Activated B cell treated with CpG ODN at 0.5 μM for 24 hours (primary cell): ENCODE measurements around the gene SYNPR. TPM values are rescaled to one million over a fixed set of nuclear protein-coding genes. Genes with fewer than 3 reads are reported as not detected.

ENCODE experiments used
- ATAC-seq: fragments of 200-7000 bp; cut with Tn5 transposase; one replicate; pipeline ENCODE4 v1.10.0; 2021; ENCODE audit warnings: low read depth, mild to moderate bottlenecking, moderate library complexity
- CTCF ChIA-PET: fragments of 350-600 bp; sonication (Branson Sonifier 250); formaldehyde crosslinking; loops from one replicate; lab custom pipeline; 2021; ENCODE audit warnings: antibody characterized with exemption; lab: Charles Lee
- POLR2A ChIA-PET: fragments of 350-600 bp; sonication (Branson Sonifier 250); formaldehyde crosslinking; loops from one replicate; lab custom pipeline; 2021; ENCODE audit warnings: antibody characterized with exemption; lab: Charles Lee
- DNase-seq: peaks from one replicate; pipeline ENCODE4 v3.0.0; 2022
- H3K27ac Mint-ChIP-seq: one replicate; pipeline ENCODE4 v1.8.0; 2020; ENCODE audit warnings: mixed read lengths
- H3K27me3 Mint-ChIP-seq: one replicate; pipeline ENCODE4 v1.8.0; 2021; ENCODE audit warnings: mixed read lengths
- H3K36me3 Mint-ChIP-seq: one replicate; pipeline ENCODE4 v1.8.0; 2021; ENCODE audit warnings: low read depth, mixed read lengths
- H3K4me1 Mint-ChIP-seq: one replicate; pipeline ENCODE4 v1.8.0; 2021; ENCODE audit warnings: mixed read lengths
- H3K4me3 Mint-ChIP-seq: one replicate; pipeline ENCODE4 v1.8.0; 2020; ENCODE audit warnings: mild to moderate bottlenecking, mixed read lengths
- H3K9me3 Mint-ChIP-seq: one replicate; pipeline ENCODE4 v1.8.0; 2020; ENCODE audit warnings: mixed read lengths
- intact Hi-C: fragments of 100-400 bp; cut with micrococcal nuclease; formaldehyde crosslinking; loops from one replicate; pipeline ENCODE4 v1.15.1; 2024
- total RNA-seq: library from RNA; stranded (reverse); gene quantifications from 2 replicates; pipeline ENCODE4 v1.2.3, GENCODE V29; 2022
- TF ChIP-seq, protein P1 (sequence below): fragments of 200-600 bp; IDR thresholded peaks from one replicate; pipeline ENCODE4 v1.8.0; 2022; ENCODE audit warnings: antibody characterized with exemption, mild to moderate bottlenecking

Gene SYNPR
- total RNA-seq, 1 donor from 2014 or later: not detected

GRCh38 chr3:63395960-63396359, 117.9 kb downstream of the SYNPR start:
- H3K27me3 Mint-ChIP-seq: no peaks in the 10 kb centered on the region
- POLR2A ChIA-PET: no interaction called here
- no peak for DNase-seq
- H3K4me3 Mint-ChIP-seq: no peak overlapping the region
- no peak for ATAC-seq
- no peaks in the 10 kb centered on the region for H3K4me1 Mint-ChIP-seq
- CTCF ChIA-PET: no interaction called here
- no peaks in the 10 kb centered on the region for H3K36me3 Mint-ChIP-seq
- TF ChIP-seq, protein P1, sequence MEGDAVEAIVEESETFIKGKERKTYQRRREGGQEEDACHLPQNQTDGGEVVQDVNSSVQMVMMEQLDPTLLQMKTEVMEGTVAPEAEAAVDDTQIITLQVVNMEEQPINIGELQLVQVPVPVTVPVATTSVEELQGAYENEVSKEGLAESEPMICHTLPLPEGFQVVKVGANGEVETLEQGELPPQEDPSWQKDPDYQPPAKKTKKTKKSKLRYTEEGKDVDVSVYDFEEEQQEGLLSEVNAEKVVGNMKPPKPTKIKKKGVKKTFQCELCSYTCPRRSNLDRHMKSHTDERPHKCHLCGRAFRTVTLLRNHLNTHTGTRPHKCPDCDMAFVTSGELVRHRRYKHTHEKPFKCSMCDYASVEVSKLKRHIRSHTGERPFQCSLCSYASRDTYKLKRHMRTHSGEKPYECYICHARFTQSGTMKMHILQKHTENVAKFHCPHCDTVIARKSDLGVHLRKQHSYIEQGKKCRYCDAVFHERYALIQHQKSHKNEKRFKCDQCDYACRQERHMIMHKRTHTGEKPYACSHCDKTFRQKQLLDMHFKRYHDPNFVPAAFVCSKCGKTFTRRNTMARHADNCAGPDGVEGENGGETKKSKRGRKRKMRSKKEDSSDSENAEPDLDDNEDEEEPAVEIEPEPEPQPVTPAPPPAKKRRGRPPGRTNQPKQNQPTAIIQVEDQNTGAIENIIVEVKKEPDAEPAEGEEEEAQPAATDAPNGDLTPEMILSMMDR: no peak
- H3K27ac Mint-ChIP-seq: no peak overlapping the region
- H3K9me3 Mint-ChIP-seq: no peaks in the 10 kb centered on the region
- intact Hi-C loops: no loop called here

- Mint-ChIP-seq H3K4me1 (no peaks in the 10 kb centered on the region), H3K9me3 (peaks cover 3% of the 10 kb centered on the region), H3K27me3 (no peaks in the 10 kb centered on the region), H3K36me3 (no peaks in the 10 kb centered on the region), H3K27ac (no peak overlapping the region), H3K4me3 (no peak overlapping the region)
- TF ChIP-seq, protein P1: no peak
- ChIA-PET CTCF (no interaction called here), POLR2A (no interaction called here)
- intact Hi-C loops: no loop called here
- DNase-seq (no peak), ATAC-seq (no peak)
Measured at GRCh38 chr3:63400246-63400860, 122.2 kb downstream of the SYNPR start.

DNA sequence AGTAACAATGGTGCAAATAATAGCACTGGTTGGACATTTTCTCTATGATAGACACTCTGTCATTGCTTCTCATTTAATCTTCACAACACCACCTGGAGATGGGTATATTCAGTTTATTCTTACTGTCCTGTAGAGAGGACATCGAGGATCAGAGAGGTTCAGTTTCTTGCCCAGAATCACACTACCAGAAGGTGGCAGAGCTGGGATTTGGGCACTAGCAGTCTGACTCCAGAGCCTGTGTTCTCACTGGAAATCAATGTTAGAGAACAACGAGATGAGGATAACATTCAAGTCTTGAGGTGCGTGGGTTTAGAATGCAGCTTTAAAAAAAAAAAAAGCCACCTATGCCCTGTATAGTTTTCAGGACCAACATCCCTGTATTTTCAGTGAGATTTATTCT, 127.8 kb downstream of the SYNPR start:
- no peak overlapping the region for H3K27ac Mint-ChIP-seq
- H3K9me3 Mint-ChIP-seq: peaks cover 3% of the 10 kb centered on the region
- CTCF ChIA-PET: no interaction called here
- no peaks in the 10 kb centered on the region for H3K27me3 Mint-ChIP-seq
- no peak overlapping the region for H3K4me3 Mint-ChIP-seq
- TF ChIP-seq, protein P1: no peak
- no peaks in the 10 kb centered on the region for H3K36me3 Mint-ChIP-seq
- ATAC-seq (no peak), DNase-seq (no peak)
- H3K4me1 Mint-ChIP-seq: no peaks in the 10 kb centered on the region
- POLR2A ChIA-PET: no interaction called here
- intact Hi-C loops: no loop called here

GRCh38 chr3:63413523-63413922, 135.4 kb downstream of the SYNPR start:
- POLR2A ChIA-PET: no interaction called here
- H3K27ac Mint-ChIP-seq: no peak overlapping the region
- H3K4me3 Mint-ChIP-seq: no peak overlapping the region
- DNase-seq (no peak), ATAC-seq (no peak)
- TF ChIP-seq, protein P1: no peak
- CTCF ChIA-PET: no interaction called here
- no peaks in the 10 kb centered on the region for H3K9me3 Mint-ChIP-seq
- no peaks in the 10 kb centered on the region for H3K27me3 Mint-ChIP-seq
- no peaks in the 10 kb centered on the region for H3K36me3 Mint-ChIP-seq
- no peaks in the 10 kb centered on the region for H3K4me1 Mint-ChIP-seq
- intact Hi-C loops: no loop called here

- DNase-seq (no peak), ATAC-seq (no peak)
- TF ChIP-seq, protein P1: no peak
- H3K27ac Mint-ChIP-seq: no peak overlapping the region
- H3K27me3 Mint-ChIP-seq: no peaks in the 10 kb centered on the region
- no peaks in the 10 kb centered on the region for H3K9me3 Mint-ChIP-seq
- CTCF ChIA-PET: interaction anchor here (0.6 kb wide), 1 partner anchor 54 kb away, joined by 3 read pairs; no protein-coding TSS in a partner anchor
- H3K4me3 Mint-ChIP-seq: no peak overlapping the region
- intact Hi-C loops: no loop called here
- no peaks in the 10 kb centered on the region for H3K4me1 Mint-ChIP-seq
- POLR2A ChIA-PET: no interaction called here
- no peaks in the 10 kb centered on the region for H3K36me3 Mint-ChIP-seq
Measured at GRCh38 chr3:63414607-63415006, 136.5 kb downstream of the SYNPR start.
